ENCODE measurements around the gene CRYZL1. TPM values are rescaled to one million over a fixed set of nuclear protein-coding genes. Genes with fewer than 3 reads are reported as not detected.

Gene CRYZL1
- polyA plus RNA-seq, 1 donor, result 38.2 TPM

GRCh38 chr21:33552999-33553598 lies 88.4 kb downstream of the CRYZL1 start:
- no peaks in the 10 kb centered on the region for H3K4me1 ChIP-seq (ENCODE audit: control insufficient read depth, insufficient read depth, low read length)
- DNase-seq, result no peak
- H3K36me3 ChIP-seq (ENCODE audit: control insufficient read depth, insufficient read depth, low read length), result peaks cover 81% of the 10 kb centered on the region
- H3K27me3 ChIP-seq (ENCODE audit: control insufficient read depth, insufficient read depth, low read length), result no peaks in the 10 kb centered on the region
- H3K9me3 ChIP-seq (ENCODE audit: control insufficient read depth, low read depth, low read length), result peaks cover 7% of the 10 kb centered on the region
- H3K27ac ChIP-seq (ENCODE audit: low read length), result no peak overlapping the region
- H3K4me3 ChIP-seq (ENCODE audit: low read length), result no peak overlapping the region
- no CpG with 5 or more reads among the region's 12 CpGs for WGBS (ENCODE audit: insufficient coverage, low lambda C conversion rate)

GRCh38 chr21:33552093-33552998 lies 89.2 kb downstream of the CRYZL1 start:
- Histone ChIP-seq H3K27me3 (ENCODE audit: control insufficient read depth, insufficient read depth, low read length) (no peaks in the 10 kb centered on the region), H3K27ac (ENCODE audit: low read length) (no peak overlapping the region), H3K4me3 (ENCODE audit: low read length) (no peak overlapping the region), H3K4me1 (ENCODE audit: control insufficient read depth, insufficient read depth, low read length) (no peaks in the 10 kb centered on the region), H3K36me3 (ENCODE audit: control insufficient read depth, insufficient read depth, low read length) (peaks cover 76% of the 10 kb centered on the region), H3K9me3 (ENCODE audit: control insufficient read depth, low read depth, low read length) (peaks cover 7% of the 10 kb centered on the region)
- DNase-seq, result no peak
- WGBS (ENCODE audit: insufficient coverage, low lambda C conversion rate), result 97% methylated on average over 5 of the region's 24 CpGs

GRCh38 chr21:33551664-33552063 lies 89.9 kb downstream of the CRYZL1 start:
- no CpG with 5 or more reads among the region's 2 CpGs for WGBS (ENCODE audit: insufficient coverage, low lambda C conversion rate)
- H3K9me3 ChIP-seq (ENCODE audit: control insufficient read depth, low read depth, low read length), result peaks cover 7% of the 10 kb centered on the region
- H3K4me3 ChIP-seq (ENCODE audit: low read length), result no peak overlapping the region
- peaks cover 73% of the 10 kb centered on the region for H3K36me3 ChIP-seq (ENCODE audit: control insufficient read depth, insufficient read depth, low read length)
- H3K4me1 ChIP-seq (ENCODE audit: control insufficient read depth, insufficient read depth, low read length), result no peaks in the 10 kb centered on the region
- H3K27ac ChIP-seq (ENCODE audit: low read length), result no peak overlapping the region
- no peaks in the 10 kb centered on the region for H3K27me3 ChIP-seq (ENCODE audit: control insufficient read depth, insufficient read depth, low read length)
- no peak for DNase-seq

- Histone ChIP-seq H3K36me3 (ENCODE audit: control insufficient read depth, insufficient read depth, low read length) (peaks cover 70% of the 10 kb centered on the region), H3K4me1 (ENCODE audit: control insufficient read depth, insufficient read depth, low read length) (no peaks in the 10 kb centered on the region), H3K4me3 (ENCODE audit: low read length) (no peak overlapping the region), H3K9me3 (ENCODE audit: control insufficient read depth, low read depth, low read length) (peaks cover 7% of the 10 kb centered on the region), H3K27ac (ENCODE audit: low read length) (no peak overlapping the region), H3K27me3 (ENCODE audit: control insufficient read depth, insufficient read depth, low read length) (no peaks in the 10 kb centered on the region)
- no peak for DNase-seq
- WGBS (ENCODE audit: insufficient coverage, low lambda C conversion rate), result no CpG with 5 or more reads among the region's 23 CpGs
Measured at GRCh38 chr21:33550772-33551660, 90.5 kb downstream of the CRYZL1 start.

GRCh38 chr21:33549848-33550771 lies 91.4 kb downstream of the CRYZL1 start:
- Histone ChIP-seq H3K4me3 (ENCODE audit: low read length) (no peak overlapping the region), H3K27ac (ENCODE audit: low read length) (no peak overlapping the region), H3K36me3 (ENCODE audit: control insufficient read depth, insufficient read depth, low read length) (peaks cover 68% of the 10 kb centered on the region), H3K27me3 (ENCODE audit: control insufficient read depth, insufficient read depth, low read length) (no peaks in the 10 kb centered on the region), H3K4me1 (ENCODE audit: control insufficient read depth, insufficient read depth, low read length) (no peaks in the 10 kb centered on the region), H3K9me3 (ENCODE audit: control insufficient read depth, low read depth, low read length) (peaks cover 7% of the 10 kb centered on the region)
- no peak for DNase-seq
- no CpG with 5 or more reads among the region's 19 CpGs for WGBS (ENCODE audit: insufficient coverage, low lambda C conversion rate)

- Histone ChIP-seq H3K27ac (ENCODE audit: low read length) (no peak overlapping the region), H3K9me3 (ENCODE audit: control insufficient read depth, low read depth, low read length) (peaks cover 7% of the 10 kb centered on the region), H3K36me3 (ENCODE audit: control insufficient read depth, insufficient read depth, low read length) (peaks cover 30% of the 10 kb centered on the region), H3K4me3 (ENCODE audit: low read length) (no peak overlapping the region), H3K4me1 (ENCODE audit: control insufficient read depth, insufficient read depth, low read length) (peaks cover 4% of the 10 kb centered on the region), H3K27me3 (ENCODE audit: control insufficient read depth, insufficient read depth, low read length) (no peaks in the 10 kb centered on the region)
- 100% methylated on average over 1 of the region's 3 CpGs for WGBS (ENCODE audit: insufficient coverage, low lambda C conversion rate)
- no peak for DNase-seq
Measured at GRCh38 chr21:33546086-33546485, 95.5 kb downstream of the CRYZL1 start.

- peaks cover 8% of the 10 kb centered on the region for H3K4me1 ChIP-seq (ENCODE audit: control insufficient read depth, insufficient read depth, low read length)
- H3K4me3 ChIP-seq (ENCODE audit: low read length), result peak overlapping the region; percentile 83
- peaks cover 15% of the 10 kb centered on the region for H3K36me3 ChIP-seq (ENCODE audit: control insufficient read depth, insufficient read depth, low read length)
- no peaks in the 10 kb centered on the region for H3K9me3 ChIP-seq (ENCODE audit: control insufficient read depth, low read depth, low read length)
- no peaks in the 10 kb centered on the region for H3K27me3 ChIP-seq (ENCODE audit: control insufficient read depth, insufficient read depth, low read length)
- 12% methylated on average over 6 of the region's 8 CpGs for WGBS (ENCODE audit: insufficient coverage, low lambda C conversion rate)
- DNase-seq, result no peak
- H3K27ac ChIP-seq (ENCODE audit: low read length), result no peak overlapping the region
Measured at GRCh38 chr21:33544451-33545195, 96.9 kb downstream of the CRYZL1 start.

GRCh38 chr21:33543505-33544129 lies 97.9 kb downstream of the CRYZL1 start:
- H3K4me1 ChIP-seq (ENCODE audit: control insufficient read depth, insufficient read depth, low read length), result peaks cover 8% of the 10 kb centered on the region
- DNase-seq, result peak; percentile 45 to 47
- H3K36me3 ChIP-seq (ENCODE audit: control insufficient read depth, insufficient read depth, low read length), result peaks cover 12% of the 10 kb centered on the region
- peak overlapping the region; percentile 83 for H3K4me3 ChIP-seq (ENCODE audit: low read length)
- peak overlapping the region; percentile 99 for H3K27ac ChIP-seq (ENCODE audit: low read length)
- WGBS (ENCODE audit: insufficient coverage, low lambda C conversion rate), result 7% methylated on average over 5 of the region's 26 CpGs
- no peaks in the 10 kb centered on the region for H3K9me3 ChIP-seq (ENCODE audit: control insufficient read depth, low read depth, low read length)
- H3K27me3 ChIP-seq (ENCODE audit: control insufficient read depth, insufficient read depth, low read length), result no peaks in the 10 kb centered on the region
